Gastrocnemius medialis (tissue), 4 donors: Measurements from ENCODE around the gene ZFP36L2. TPM values are rescaled to one million over a fixed set of nuclear protein-coding genes. Genes with fewer than 3 reads are reported as not detected.
"Not testable (repeated sequence)": the region's sequence is repeated elsewhere in the genome, so short reads cannot be mapped to it uniquely, and the experiment has no call there.

Experiments
- ATAC-seq, 2 donors: fragments of 150-250 bp; one replicate each; pipeline ENCODE4 v1.9.1; 2016
- DNase-seq, 2 donors: peaks; one replicate each; pipeline ENCODE4 v3.0.0-alpha.2; 2019
- H3K27ac ChIP-seq, 4 donors: fragments of 200-600 bp; sonication (generic); 1 replicate in 1 of 4; 2 replicates in 3 of 4; pipeline ENCODE4 v1.5.1; 2016 to 2018; ENCODE audit warnings: mild to moderate bottlenecking in 2 of 4, moderate library complexity in 1 of 4
- H3K27me3 ChIP-seq, 3 donors: fragments of 200-600 bp; sonication (generic) in 2 of 3; 1 replicate in 1 of 3; 2 replicates in 2 of 3; pipeline versions ENCODE4 v1.5.1 to v1.6.0; 2016 to 2019; ENCODE audit warnings: mild to moderate bottlenecking in 1 of 3, moderate library complexity in 1 of 3
- H3K36me3 ChIP-seq, 2 donors: fragments of 200-600 bp; sonication (generic) in 1 of 2; one replicate each; pipeline ENCODE4 v1.5.1; 2017 to 2018
- H3K4me1 ChIP-seq, 2 donors: fragments of 200-600 bp; sonication (generic) in 1 of 2; one replicate each; pipeline ENCODE4 v1.5.1; 2016 to 2017; ENCODE audit warnings: mild to moderate bottlenecking in 2 of 2
- H3K4me3 ChIP-seq, 4 donors: fragments of 200-600 bp; sonication (generic) in 3 of 4; 1 replicate in 1 of 4; 2 replicates in 3 of 4; pipeline ENCODE4 v1.5.1; 2016 to 2019; ENCODE audit warnings: mild to moderate bottlenecking in 2 of 4
- H3K9me3 ChIP-seq, 3 donors: fragments of 200-600 bp; sonication (generic) in 2 of 3; 1 replicate in 1 of 3; 2 replicates in 2 of 3; pipeline ENCODE4 v1.5.1; 2016 to 2019
- POLR2A ChIP-seq, 2 donors: fragments of 450-650 bp; IDR thresholded peaks; one replicate each; pipeline ENCODE4 v1.6.1; 2017; ENCODE audit warnings: antibody characterized with exemption in 2 of 2, mild to moderate bottlenecking in 2 of 2, moderate library complexity in 2 of 2
- in situ Hi-C, 4 donors: fragments of 200-750 bp; cut with MboI; loops; one replicate each; pipeline versions ENCODE4 v1.15.0 to v1.8.0; 2017; ENCODE audit warnings: low sequenced_read_pairs in 4 of 4
- intact Hi-C: fragments of 100-400 bp; cut with DNase I; formaldehyde crosslinking; loops from one replicate; pipeline ENCODE4 v1.15.1; 2023; ENCODE audit warnings: low total_unique reads
- total RNA-seq, 4 donors: library from RNA; depleted of rRNA; stranded (reverse); fragments of >200 nt; gene quantifications; one replicate each; pipeline versions ENCODE4 v1.1.0 to v1.2.3, GENCODE V29; 2016
- TF ChIP-seq, protein P1 (sequence below), 5 experiments: fragments of 450-650 bp in 3 of 5; fragments of 200-600 bp in 2 of 5; sonication (generic) in 2 of 5; IDR thresholded peaks in 4 of 5; conservative IDR thresholded peaks in 1 of 5; 1 replicate in 4 of 5; 2 replicates in 1 of 5; pipeline ENCODE4 v1.5.1; 2016 to 2019; ENCODE audit warnings: antibody characterized with exemption in 5 of 5, mild to moderate bottlenecking in 3 of 5, moderate library complexity in 3 of 5

ZFP36L2 gene
- total RNA-seq, 4 donors from 2014 or later: 15.5 to 58.6 (median 44.8) TPM

DNA sequence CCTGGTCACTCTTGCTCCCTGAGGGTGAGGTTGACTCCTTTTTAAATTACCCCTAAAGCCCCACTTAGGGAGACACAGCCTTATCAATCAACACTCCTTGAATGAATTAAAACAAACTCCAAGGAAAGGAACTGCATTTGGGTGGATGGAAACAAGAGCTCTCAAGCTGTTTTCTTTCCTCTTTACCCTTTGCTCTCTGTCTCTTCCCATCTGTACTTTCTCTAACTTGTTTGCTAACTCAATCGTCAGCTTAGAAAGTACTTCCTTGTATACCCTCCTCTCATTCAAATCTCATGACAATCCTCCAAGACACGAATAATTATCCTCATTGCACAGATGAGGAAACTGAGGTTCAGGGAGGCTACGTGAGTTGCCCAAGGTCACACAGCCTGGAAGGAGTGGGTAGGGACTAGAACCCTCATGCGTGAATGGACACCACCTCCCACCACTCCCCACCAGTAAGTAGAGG lies 32.7 kb downstream of the ZFP36L2 start:
- TF ChIP-seq POLR2A (IDR thresholded peaks at IDR 0.05): no peak
- TF ChIP-seq, protein P1, sequence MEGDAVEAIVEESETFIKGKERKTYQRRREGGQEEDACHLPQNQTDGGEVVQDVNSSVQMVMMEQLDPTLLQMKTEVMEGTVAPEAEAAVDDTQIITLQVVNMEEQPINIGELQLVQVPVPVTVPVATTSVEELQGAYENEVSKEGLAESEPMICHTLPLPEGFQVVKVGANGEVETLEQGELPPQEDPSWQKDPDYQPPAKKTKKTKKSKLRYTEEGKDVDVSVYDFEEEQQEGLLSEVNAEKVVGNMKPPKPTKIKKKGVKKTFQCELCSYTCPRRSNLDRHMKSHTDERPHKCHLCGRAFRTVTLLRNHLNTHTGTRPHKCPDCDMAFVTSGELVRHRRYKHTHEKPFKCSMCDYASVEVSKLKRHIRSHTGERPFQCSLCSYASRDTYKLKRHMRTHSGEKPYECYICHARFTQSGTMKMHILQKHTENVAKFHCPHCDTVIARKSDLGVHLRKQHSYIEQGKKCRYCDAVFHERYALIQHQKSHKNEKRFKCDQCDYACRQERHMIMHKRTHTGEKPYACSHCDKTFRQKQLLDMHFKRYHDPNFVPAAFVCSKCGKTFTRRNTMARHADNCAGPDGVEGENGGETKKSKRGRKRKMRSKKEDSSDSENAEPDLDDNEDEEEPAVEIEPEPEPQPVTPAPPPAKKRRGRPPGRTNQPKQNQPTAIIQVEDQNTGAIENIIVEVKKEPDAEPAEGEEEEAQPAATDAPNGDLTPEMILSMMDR (IDR thresholded peaks at IDR 0.05 in 4 of 5, conservative IDR thresholded peaks at IDR 0.05 in 1 of 5): no peak
- no peak overlapping the region for H3K27ac ChIP-seq
- in situ Hi-C loops: no loop called here
- no peak for DNase-seq
- no peak for ATAC-seq
- no peaks in the 10 kb centered on the region for H3K36me3 ChIP-seq
- intact Hi-C loops: no loop called here
- H3K4me1 ChIP-seq: no peaks in the 10 kb centered on the region
- no peaks in the 10 kb centered on the region for H3K9me3 ChIP-seq
- no peaks in the 10 kb centered on the region for H3K27me3 ChIP-seq
- H3K4me3 ChIP-seq: no peak overlapping the region

- intact Hi-C loops: no loop called here
- Histone ChIP-seq H3K36me3 (no peaks in the 10 kb centered on the region), H3K4me3 (no peak overlapping the region), H3K27ac (no peak overlapping the region), H3K4me1 (no peaks in the 10 kb centered on the region), H3K27me3 (no peaks in the 10 kb centered on the region), H3K9me3 (no peaks in the 10 kb centered on the region)
- no peak for ATAC-seq
- TF ChIP-seq, protein P1 (IDR thresholded peaks at IDR 0.05 in 4 of 5, conservative IDR thresholded peaks at IDR 0.05 in 1 of 5): no peak
- no peak for TF ChIP-seq POLR2A (IDR thresholded peaks at IDR 0.05)
- in situ Hi-C loops: no loop called here
- no peak for DNase-seq
Observed at GRCh38 chr2:43192744-43193651, 33.4 kb downstream of the ZFP36L2 start.

DNA sequence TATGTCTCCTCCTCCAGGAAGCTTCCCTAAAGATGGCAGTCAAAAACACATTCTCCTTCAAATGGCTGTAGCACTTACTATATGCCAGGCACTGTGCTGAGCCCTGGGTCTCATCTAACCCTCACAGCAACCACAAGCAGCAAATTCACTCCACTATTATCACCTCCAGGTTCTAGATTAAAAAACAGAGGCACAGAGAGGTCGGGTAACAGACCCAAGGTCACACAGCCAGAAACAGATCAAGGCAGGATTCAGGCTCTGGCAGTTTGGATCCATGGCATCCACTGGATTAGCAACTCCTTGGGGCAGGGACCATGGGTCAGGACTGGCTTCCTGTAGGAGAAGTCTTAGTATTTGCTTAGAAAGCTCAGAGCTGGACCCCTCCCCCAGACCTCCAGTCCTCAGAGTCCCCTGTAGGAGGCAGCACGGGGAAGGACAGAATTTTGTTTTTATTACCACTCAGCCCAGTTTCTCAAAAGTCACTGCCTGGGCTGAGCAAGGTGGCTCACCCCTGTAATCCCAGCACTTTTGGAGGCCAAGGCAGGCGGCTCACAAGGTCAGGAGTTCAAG lies 34.4 kb downstream of the ZFP36L2 start:
- intact Hi-C loops: no loop called here
- no peak for ATAC-seq
- no peak overlapping the region for H3K4me3 ChIP-seq
- H3K4me1 ChIP-seq: no peaks in the 10 kb centered on the region
- DNase-seq: no peak
- H3K9me3 ChIP-seq: no peaks in the 10 kb centered on the region
- no peaks in the 10 kb centered on the region for H3K36me3 ChIP-seq
- TF ChIP-seq, protein P1 (IDR thresholded peaks at IDR 0.05 in 4 of 5, conservative IDR thresholded peaks at IDR 0.05 in 1 of 5): no peak
- no peak for TF ChIP-seq POLR2A (IDR thresholded peaks at IDR 0.05)
- H3K27ac ChIP-seq: no peak overlapping the region
- in situ Hi-C loops: no loop called here
- H3K27me3 ChIP-seq: no peaks in the 10 kb centered on the region

DNA sequence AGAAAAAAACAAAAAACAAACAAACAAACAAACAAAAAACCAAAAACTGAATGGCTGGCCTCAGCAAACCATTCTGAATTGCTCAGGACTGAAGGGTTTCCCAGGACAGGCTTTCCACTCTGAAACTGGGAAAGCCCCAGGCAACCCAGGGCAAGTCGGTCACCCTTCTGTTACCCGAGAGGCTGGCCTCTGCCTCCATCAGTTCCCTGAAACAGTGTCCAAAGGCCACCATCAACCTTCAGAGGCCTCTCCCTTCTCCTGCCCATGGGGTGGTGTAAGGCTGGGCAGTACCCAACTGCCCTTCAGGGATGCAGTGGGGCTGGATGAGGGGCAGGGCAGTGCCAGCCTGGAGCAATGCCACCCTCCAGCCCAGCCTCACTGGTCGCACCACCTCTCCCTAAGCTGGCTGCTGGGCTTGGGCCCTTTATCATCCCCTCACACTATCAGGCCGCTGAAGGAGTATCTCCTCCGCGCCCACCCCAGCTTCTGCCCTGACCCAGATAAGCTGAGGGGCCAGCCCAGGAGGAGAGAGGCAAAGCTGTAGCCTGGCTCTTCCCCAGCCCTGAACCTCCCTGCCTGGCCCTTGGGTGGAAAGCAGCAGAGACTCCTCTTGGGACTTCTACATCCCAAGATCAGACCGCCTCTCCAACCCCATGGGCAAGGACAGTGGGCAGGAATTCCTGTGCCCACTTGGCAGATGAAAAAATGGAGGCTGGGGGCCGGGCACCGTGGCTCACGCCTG lies 35.9 kb downstream of the ZFP36L2 start:
- in situ Hi-C loops: no loop called here
- no peaks in the 10 kb centered on the region for H3K4me1 ChIP-seq
- intact Hi-C loops: no loop called here
- no peak overlapping the region for H3K4me3 ChIP-seq
- no peak for DNase-seq
- no peak for ATAC-seq
- H3K27ac ChIP-seq: no peak overlapping the region
- no peak for TF ChIP-seq POLR2A (IDR thresholded peaks at IDR 0.05)
- TF ChIP-seq, protein P1 (IDR thresholded peaks at IDR 0.05 in 4 of 5, conservative IDR thresholded peaks at IDR 0.05 in 1 of 5): no peak
- H3K36me3 ChIP-seq: no peaks in the 10 kb centered on the region
- H3K9me3 ChIP-seq: no peaks in the 10 kb centered on the region
- no peaks in the 10 kb centered on the region for H3K27me3 ChIP-seq

DNA sequence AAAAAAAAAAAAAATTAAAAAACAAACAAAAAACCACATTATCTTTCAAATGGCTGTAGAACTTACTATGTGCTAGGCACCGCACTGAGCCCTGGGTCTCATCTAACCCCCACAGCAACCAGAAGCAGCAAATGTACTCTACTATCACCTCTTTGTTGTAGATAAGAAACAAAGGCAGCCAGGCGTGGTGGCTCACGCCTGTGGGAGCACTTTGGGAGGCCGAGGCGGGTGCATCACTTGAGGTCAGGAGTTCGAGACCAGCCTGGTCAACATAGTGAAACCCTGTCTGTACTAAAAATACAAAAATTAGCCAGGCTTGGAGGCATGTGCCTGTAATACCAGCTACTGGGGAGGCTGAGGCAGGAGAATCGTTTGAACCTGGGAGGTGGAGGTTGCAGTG lies 36.5 kb downstream of the ZFP36L2 start:
- intact Hi-C loops, H3K27me3 ChIP-seq, H3K27ac ChIP-seq, H3K36me3 ChIP-seq, ATAC-seq, H3K4me1 ChIP-seq, in situ Hi-C loops, DNase-seq, H3K4me3 ChIP-seq, H3K9me3 ChIP-seq: not testable (repeated sequence)
